ENCODE results near the gene FZD10.

GRCh38 chr12:130201037-130201436, 38.8 kb downstream of the FZD10 start:
- TF ChIP-seq CTCF (conservative IDR thresholded peaks at IDR 0.05) = no peak
- no peak for TF ChIP-seq EZH2 (IDR thresholded peaks at IDR 0.05; ENCODE audit: low read depth)
